Measurements from ENCODE around the gene TMEM134.

The TMEM134 gene

DNA sequence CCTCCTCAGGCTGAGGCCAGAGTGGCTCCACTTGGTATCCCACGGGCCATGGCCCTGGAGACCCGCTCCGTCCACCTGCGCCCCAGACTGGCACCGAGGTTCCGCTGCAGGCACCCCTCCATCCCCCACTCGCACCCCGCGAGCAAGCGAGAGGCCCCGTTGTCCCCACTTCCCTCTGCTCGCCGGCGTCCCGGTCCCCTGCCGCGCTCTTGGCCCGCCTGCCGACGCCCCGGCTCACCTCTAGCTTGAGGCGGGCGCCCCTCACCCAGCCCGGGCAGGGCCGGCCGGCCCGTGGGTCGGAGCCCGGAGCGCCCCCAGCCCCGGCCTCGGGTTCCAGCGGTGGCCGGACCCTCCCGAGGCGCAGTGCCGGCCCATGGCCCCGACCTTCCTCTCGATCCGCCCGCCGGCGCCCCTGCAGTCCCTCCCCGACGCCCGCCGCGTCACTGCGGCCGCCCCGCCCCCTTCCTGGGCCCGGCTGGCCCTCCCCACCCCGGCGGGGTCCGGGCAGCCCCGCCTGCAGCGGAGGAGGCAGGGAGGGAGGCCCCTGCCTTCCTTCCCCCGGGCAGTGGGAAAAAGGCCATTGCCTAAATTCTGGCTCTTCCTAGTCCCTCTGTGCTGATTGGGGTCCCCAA lies 36.0 kb upstream of the TMEM134 start, which contains the start of gene PITPNM1:
Gene PITPNM1 (minus strand): TSS at position 414 of the 632 bp plus-strand sequence. CDS start 1,183 bp downstream, outside the sequence.
- no peak for TF ChIP-seq CTCF (IDR thresholded peaks at IDR 0.05; ENCODE audit: extremely low read depth, insufficient read depth, missing control alignments)
- peak; percentile 92 for DNase-seq (ENCODE audit: low spot score)

DNA sequence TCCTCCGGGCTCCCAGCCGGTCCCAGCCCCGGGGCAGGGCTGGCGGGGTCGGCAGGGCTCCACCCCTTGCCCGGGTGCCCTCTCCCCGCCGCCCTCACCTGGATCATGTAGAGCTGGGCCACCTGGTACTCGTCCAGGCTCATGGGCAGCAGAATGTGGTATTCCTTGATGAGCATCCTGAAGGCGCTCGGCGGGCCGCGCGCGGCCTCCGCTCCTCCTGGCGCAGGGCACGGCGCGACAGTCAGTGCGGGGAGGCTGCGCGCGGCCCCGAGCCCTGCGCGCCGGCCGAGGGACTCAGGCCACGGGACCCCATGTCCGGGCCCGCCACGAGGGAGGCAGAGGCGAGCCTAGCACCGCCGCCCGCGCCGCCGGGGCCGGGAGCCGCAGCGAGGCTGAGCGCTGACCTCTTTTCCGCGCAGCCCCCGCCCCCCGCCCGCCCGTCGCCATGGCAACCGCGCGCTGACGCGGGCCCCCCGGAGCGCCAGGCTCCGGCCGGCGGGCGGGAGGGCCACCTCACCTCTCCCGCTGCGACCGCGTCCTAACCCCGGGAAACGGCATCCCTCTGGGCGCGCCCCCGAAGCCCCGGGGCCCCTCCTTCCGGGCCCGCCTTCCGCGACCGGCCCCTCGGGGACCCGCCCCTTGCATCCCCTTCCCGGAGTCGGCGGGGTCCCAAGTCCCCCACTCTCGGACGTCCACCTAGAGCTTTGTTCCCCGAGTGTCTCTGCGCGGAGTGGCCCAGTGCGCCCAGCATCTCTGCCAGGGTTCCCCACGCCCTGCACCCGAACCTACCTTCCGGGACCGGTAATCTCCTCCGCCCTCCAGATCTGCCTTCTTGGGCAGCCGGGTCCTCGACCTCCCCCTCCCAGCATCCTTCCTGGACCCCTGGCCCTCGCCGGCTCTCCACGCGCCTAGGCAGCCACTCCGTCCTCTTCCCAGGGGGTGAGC lies 35.2 kb upstream of the TMEM134 start:
- in situ Hi-C loops (cut with MboI; ENCODE audit: low pct_unique_long_range_greater_than_20kb, low sequenced_read_pairs, unreplicated experiment): no loop called here
- TF ChIP-seq CTCF (IDR thresholded peaks at IDR 0.05; ENCODE audit: extremely low read depth, insufficient read depth, missing control alignments): no peak
- peak; percentile 80 for DNase-seq (ENCODE audit: low spot score)

More for the DNA sequence above, 36.0 kb upstream of the TMEM134 start, which contains the start of gene PITPNM1:
- in situ Hi-C loops (cut with MboI; ENCODE audit: low pct_unique_long_range_greater_than_20kb, low sequenced_read_pairs, unreplicated experiment): no loop called here

- in situ Hi-C loops (cut with MboI; ENCODE audit: low pct_unique_long_range_greater_than_20kb, low sequenced_read_pairs, unreplicated experiment): no loop called here
- no peak for TF ChIP-seq CTCF (IDR thresholded peaks at IDR 0.05; ENCODE audit: extremely low read depth, insufficient read depth, missing control alignments)
- no peak for DNase-seq (ENCODE audit: low spot score)
Measured at GRCh38 chr11:67503119-67504004, 34.3 kb upstream of the TMEM134 start.

- in situ Hi-C loops (cut with MboI; ENCODE audit: low pct_unique_long_range_greater_than_20kb, low sequenced_read_pairs, unreplicated experiment): no loop called here
- no peak for DNase-seq (ENCODE audit: low spot score)
- no peak for TF ChIP-seq CTCF (IDR thresholded peaks at IDR 0.05; ENCODE audit: extremely low read depth, insufficient read depth, missing control alignments)
Measured at GRCh38 chr11:67502328-67502979, 33.4 kb upstream of the TMEM134 start.

DNA sequence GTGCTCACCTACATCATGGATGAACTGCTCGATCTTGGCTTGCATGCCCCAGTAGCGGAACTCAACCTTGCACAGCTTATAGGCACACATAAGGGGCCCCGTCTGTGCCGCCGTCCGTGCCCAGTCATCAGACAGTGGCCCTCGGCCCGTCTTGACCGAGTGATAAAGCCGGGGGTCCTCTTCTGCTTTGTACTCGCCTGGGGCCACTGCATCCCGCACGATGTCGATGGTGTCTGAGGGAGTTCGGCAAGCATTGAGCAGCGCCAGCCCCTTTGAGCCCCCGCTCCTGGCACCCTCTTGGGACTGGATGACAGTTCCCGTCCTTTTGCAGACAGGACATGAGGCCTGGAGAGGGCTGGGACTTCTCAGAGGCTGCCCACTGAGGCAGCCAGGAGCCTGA lies 32.8 kb upstream of the TMEM134 start:
- no peak for DNase-seq (ENCODE audit: low spot score)
- no peak for TF ChIP-seq CTCF (IDR thresholded peaks at IDR 0.05; ENCODE audit: extremely low read depth, insufficient read depth, missing control alignments)
- in situ Hi-C loops (cut with MboI; ENCODE audit: low pct_unique_long_range_greater_than_20kb, low sequenced_read_pairs, unreplicated experiment): no loop called here
